Panc1 (cell line): ENCODE data around the gene GPR89B. TPM values are rescaled to one million over a fixed set of nuclear protein-coding genes. Genes with fewer than 3 reads are reported as not detected.

ENCODE experiments used
- ATAC-seq: fragments of 200-7000 bp; cut with Tn5 transposase; 2 replicates; pipeline ENCODE4 v1.9.1; 2020; ENCODE audit warnings: mild to moderate bottlenecking, moderate library complexity
- BruUV-seq: library from RNA; stranded (reverse); fragments of 400-500 nt; replicated peaks from 2 replicates; lab custom pipeline; 2021; lab: Mats Ljungman, UMichigan
- CTCF ChIA-PET: fragments of 300-600 bp; sonication (Branson Sonifier 250); formaldehyde crosslinking; loops from one replicate; lab custom pipeline; 2022; ENCODE audit warnings: antibody characterized with exemption; lab: Charles Lee
- POLR2A ChIA-PET: fragments of 300-600 bp; sonication (Branson Sonifier 250); formaldehyde crosslinking; loops from one replicate; lab custom pipeline; 2022; ENCODE audit warnings: antibody characterized with exemption; lab: Charles Lee
- DNase-seq: peaks from one replicate; pipeline ENCODE4 v3.0.0-alpha.2; 2010; ENCODE audit warnings: low read depth, low spot score
- H3K27ac ChIP-seq: 2 replicates; pipeline ENCODE4 v1.5.1; 2011; ENCODE audit warnings: mild to moderate bottlenecking, low read length, inconsistent platforms
- H3K27me3 ChIP-seq: fragments of 200-500 bp; sonication (Bioruptor generic); 2 replicates; pipeline ENCODE4 v1.6.0; 2014; ENCODE audit warnings: low read length, inconsistent platforms; ENCODE audit not compliant: control insufficient read depth, insufficient read depth
- H3K36me3 ChIP-seq: fragments of 200-500 bp; sonication (Bioruptor generic); 2 replicates; pipeline ENCODE4 v1.5.1; 2014; ENCODE audit warnings: inconsistent platforms, mild to moderate bottlenecking, low read length, moderate library complexity; ENCODE audit not compliant: control insufficient read depth, insufficient read depth
- H3K4me1 ChIP-seq: 2 replicates; pipeline ENCODE4 v1.5.1; 2011; ENCODE audit warnings: inconsistent platforms, mild to moderate bottlenecking, low read length, moderate library complexity; ENCODE audit not compliant: control insufficient read depth, insufficient read depth
- H3K4me3 ChIP-seq, 2 experiments: 2 replicates each; pipeline ENCODE4 v1.5.1; 2011 to 2012; ENCODE audit warnings: low read depth in 2 of 2, low read length in 2 of 2, mild to moderate bottlenecking in 2 of 2, inconsistent platforms in 1 of 2, moderate library complexity in 1 of 2
- H3K9me3 ChIP-seq: fragments of 200-500 bp; sonication (Bioruptor generic); 2 replicates; pipeline ENCODE4 v1.5.1; 2014; ENCODE audit warnings: low read depth, mild to moderate bottlenecking, inconsistent platforms, low read length, moderate library complexity; ENCODE audit not compliant: control insufficient read depth, insufficient read depth
- CTCF ChIP-seq: fragments of 450-650 bp; IDR thresholded peaks from 2 replicates; pipeline ENCODE4 v1.5.1; 2017; ENCODE audit warnings: mild to moderate bottlenecking
- POLR2AphosphoS5 ChIP-seq: IDR thresholded peaks from 2 replicates; pipeline ENCODE4 v1.6.1; 2012; ENCODE audit warnings: mild to moderate bottlenecking, low read depth, low read length, moderate library complexity
- REST ChIP-seq, 2 experiments: IDR thresholded peaks; 2 replicates each; pipeline ENCODE4 v1.6.1; 2011 to 2012; ENCODE audit warnings: low read depth in 2 of 2, control low read depth in 1 of 2, low read length in 1 of 2, mild to moderate bottlenecking in 1 of 2, moderate library complexity in 1 of 2; ENCODE audit not compliant: insufficient read depth in 1 of 2
- SIN3A ChIP-seq: IDR thresholded peaks from 2 replicates; pipeline ENCODE4 v1.6.1; 2012; ENCODE audit warnings: low read depth, mild to moderate bottlenecking, low read length, moderate library complexity, borderline replicate concordance; ENCODE audit not compliant: insufficient read depth
- TCF7L2 ChIP-seq: IDR thresholded peaks from 2 replicates; pipeline ENCODE4 v1.6.1; 2011; ENCODE audit warnings: mild to moderate bottlenecking, low read depth, low read length, inconsistent platforms
- in situ Hi-C: cut with HindIII; loops from 2 replicates; pipeline ENCODE4 v1.10.0; 2016; ENCODE audit warnings: low sequenced_read_pairs, low pct_unique_long_range_greater_than_20kb
- intact Hi-C: fragments of 100-400 bp; cut with micrococcal nuclease; formaldehyde crosslinking; loops from one replicate; pipeline ENCODE4 v1.10.0; 2022; ENCODE audit not compliant: unreplicated experiment
- total RNA-seq: library from RNA; stranded (reverse); gene quantifications from one replicate; pipeline ENCODE4 v1.2.1, GENCODE V29; 2021; ENCODE audit not compliant: unreplicated experiment

The GPR89B gene
- total RNA-seq, 1 experiment from 2014 or later = 12.0 TPM

GRCh38 chr1:147895123-147895522 lies 33.1 kb upstream of the GPR89B start:
- Histone ChIP-seq H3K36me3 (no peaks in the 10 kb centered on the region), H3K27me3 (no peaks in the 10 kb centered on the region), H3K4me1 (no peaks in the 10 kb centered on the region), H3K9me3 (no peaks in the 10 kb centered on the region), H3K27ac (no peak overlapping the region), H3K4me3 (no peak overlapping the region)
- DNase-seq (no peak), ATAC-seq (no peak)
- TF ChIP-seq TCF7L2 (no peak), CTCF (no peak), REST (IDR thresholded peaks at IDR 0.05; ENCODE audit: insufficient read depth in 1 of 2, low read depth in 2 of 2, low read length in 1 of 2) (no peak), SIN3A (no peak)
- no TSS peak for BruUV-seq
- intact Hi-C loops = no loop called here
- ChIA-PET CTCF (no interaction called here), POLR2A (no interaction called here)
- in situ Hi-C loops = no loop called here

GRCh38 chr1:147897029-147897752 lies 31.0 kb upstream of the GPR89B start:
- CTCF ChIA-PET = no interaction called here
- no TSS peak for BruUV-seq
- intact Hi-C loops (no loop called here), in situ Hi-C loops (no loop called here)
- no peaks in the 10 kb centered on the region for H3K9me3 ChIP-seq
- POLR2A ChIA-PET = interaction anchor here (0.6 kb wide), 1 partner anchor 52 kb away, joined by 3 read pairs; no protein-coding TSS in a partner anchor
- ATAC-seq = no peak
- H3K36me3 ChIP-seq = no peaks in the 10 kb centered on the region
- no peaks in the 10 kb centered on the region for H3K4me1 ChIP-seq
- no peak for DNase-seq
- no peak overlapping the region for H3K4me3 ChIP-seq
- no peaks in the 10 kb centered on the region for H3K27me3 ChIP-seq
- H3K27ac ChIP-seq = no peak overlapping the region
- TF ChIP-seq POLR2AphosphoS5 (no peak), CTCF (no peak), SIN3A (no peak), REST (IDR thresholded peaks at IDR 0.05; ENCODE audit: insufficient read depth in 1 of 2, low read depth in 2 of 2, low read length in 1 of 2) (no peak), TCF7L2 (no peak)
